Right lobe of liver (tissue), 4 donors: Measurements from ENCODE around the gene NTM.

Experiments
- POLR2A ChIP-seq: fragments of 450-650 bp; IDR thresholded peaks from one replicate; pipeline ENCODE4 v1.6.1; 2017; ENCODE audit warnings: antibody characterized with exemption, mild to moderate bottlenecking
- TF ChIP-seq, protein P1 (sequence below), 4 donors: fragments of 200-600 bp in 3 of 4; fragments of 450-650 bp in 1 of 4; IDR thresholded peaks; one replicate each; pipeline versions ENCODE4 v1.5.1 to v1.8.0; 2016 to 2022; ENCODE audit warnings: antibody characterized with exemption in 4 of 4, mild to moderate bottlenecking in 2 of 4
- donor health status: DM: no; HTN: no; CAD: no.
- donor health status: DM: no; HTN: no; CAD: no.
- donor health status: DM: no; HTN: yes; CAD: no.

GRCh38 chr11:131624531-131624930 is 254.1 kb downstream of the NTM start:
- TF ChIP-seq, protein P1, sequence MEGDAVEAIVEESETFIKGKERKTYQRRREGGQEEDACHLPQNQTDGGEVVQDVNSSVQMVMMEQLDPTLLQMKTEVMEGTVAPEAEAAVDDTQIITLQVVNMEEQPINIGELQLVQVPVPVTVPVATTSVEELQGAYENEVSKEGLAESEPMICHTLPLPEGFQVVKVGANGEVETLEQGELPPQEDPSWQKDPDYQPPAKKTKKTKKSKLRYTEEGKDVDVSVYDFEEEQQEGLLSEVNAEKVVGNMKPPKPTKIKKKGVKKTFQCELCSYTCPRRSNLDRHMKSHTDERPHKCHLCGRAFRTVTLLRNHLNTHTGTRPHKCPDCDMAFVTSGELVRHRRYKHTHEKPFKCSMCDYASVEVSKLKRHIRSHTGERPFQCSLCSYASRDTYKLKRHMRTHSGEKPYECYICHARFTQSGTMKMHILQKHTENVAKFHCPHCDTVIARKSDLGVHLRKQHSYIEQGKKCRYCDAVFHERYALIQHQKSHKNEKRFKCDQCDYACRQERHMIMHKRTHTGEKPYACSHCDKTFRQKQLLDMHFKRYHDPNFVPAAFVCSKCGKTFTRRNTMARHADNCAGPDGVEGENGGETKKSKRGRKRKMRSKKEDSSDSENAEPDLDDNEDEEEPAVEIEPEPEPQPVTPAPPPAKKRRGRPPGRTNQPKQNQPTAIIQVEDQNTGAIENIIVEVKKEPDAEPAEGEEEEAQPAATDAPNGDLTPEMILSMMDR (IDR thresholded peaks at IDR 0.05), result no peak
- TF ChIP-seq POLR2A, result no peak
